NCI-H510A treated with DMSO at 0.1 percent for 48 hours (cell line): Measurements from ENCODE around the gene FBLN5.
"Not testable (repeated sequence)": the region's sequence is repeated elsewhere in the genome, so short reads cannot be mapped to it uniquely, and the experiment has no call there.

ENCODE experiments used
- DNase-seq: peaks from one replicate; lab custom pipeline; 2025; lab: John Stamatoyannopoulos, UW

FBLN5 gene

DNA sequence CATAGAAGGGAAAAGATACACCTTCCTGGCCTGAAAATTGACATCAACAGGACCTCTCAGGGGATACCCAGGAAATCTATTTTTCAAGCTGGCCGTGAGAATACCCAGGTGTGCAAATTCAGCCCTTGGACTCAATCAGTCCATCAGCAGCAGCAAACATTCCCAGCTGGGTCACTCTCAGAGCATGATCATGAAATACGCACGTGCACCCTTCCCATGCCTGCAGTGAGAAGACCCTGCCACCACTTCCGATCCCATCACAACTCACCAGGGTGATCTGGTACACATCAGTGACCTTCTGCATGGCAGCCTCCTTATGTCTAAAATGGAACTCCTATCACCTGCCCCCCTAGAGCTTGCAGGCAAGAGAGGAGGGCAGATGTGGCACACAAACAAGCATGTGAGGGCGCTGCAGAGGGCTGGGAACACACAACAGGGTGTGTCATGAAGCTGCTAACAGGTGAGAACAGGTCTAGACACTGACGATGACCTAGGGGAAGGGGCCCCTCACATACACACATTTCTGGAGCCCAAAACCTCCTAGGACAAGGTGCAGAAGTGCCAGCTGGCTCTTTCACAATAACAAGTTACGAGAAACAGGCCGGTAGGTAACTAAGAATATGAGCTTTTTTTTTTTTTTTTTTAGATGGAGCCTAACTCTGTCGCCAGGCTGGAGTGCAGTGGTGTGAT is 42.4 kb downstream of the FBLN5 start:
- DNase-seq: no peak

GRCh38 chr14:91904483-91904882 is 43.0 kb downstream of the FBLN5 start:
- no peak for DNase-seq

- DNase-seq: no peak
Measured at GRCh38 chr14:91903070-91903469, 44.4 kb downstream of the FBLN5 start.

GRCh38 chr14:91902336-91902735 is 45.2 kb downstream of the FBLN5 start:
- no peak for DNase-seq

DNA sequence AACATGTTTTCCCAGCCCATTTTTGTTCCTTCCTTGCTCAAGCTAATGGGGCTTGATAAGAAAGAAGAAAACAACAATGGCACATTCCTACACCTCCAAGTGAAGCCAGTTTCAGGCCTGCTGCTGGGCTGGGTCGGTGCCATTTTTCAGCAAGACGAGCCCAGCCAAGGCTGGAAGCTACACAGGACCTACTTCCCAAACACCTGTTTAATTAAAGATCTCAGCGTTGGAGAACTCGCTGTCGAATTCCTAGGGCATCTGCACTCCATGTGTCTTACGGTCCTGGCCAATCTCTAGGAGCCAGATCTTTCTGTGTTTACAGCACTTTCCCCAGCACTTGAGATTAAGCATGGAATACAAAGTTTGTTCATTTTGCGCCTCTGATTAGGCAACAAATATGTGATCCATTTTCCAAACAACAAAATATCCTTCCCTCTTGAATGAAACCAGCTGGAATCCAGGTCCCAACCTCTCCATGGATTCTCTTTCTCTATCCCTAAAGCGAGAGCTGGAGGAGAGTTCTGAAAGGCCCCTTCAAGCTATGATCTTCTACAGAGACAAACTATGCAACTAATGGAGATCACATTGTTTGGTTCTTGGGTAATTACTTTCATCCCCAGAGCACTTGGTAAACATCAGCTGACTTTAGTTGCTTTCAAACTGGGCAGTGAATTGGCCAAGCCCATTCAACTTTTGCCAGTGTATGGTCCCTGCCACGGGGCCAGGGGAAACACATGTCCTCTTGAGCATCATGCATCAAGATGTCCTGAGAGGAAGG is 45.9 kb downstream of the FBLN5 start:
- DNase-seq: no peak

DNA sequence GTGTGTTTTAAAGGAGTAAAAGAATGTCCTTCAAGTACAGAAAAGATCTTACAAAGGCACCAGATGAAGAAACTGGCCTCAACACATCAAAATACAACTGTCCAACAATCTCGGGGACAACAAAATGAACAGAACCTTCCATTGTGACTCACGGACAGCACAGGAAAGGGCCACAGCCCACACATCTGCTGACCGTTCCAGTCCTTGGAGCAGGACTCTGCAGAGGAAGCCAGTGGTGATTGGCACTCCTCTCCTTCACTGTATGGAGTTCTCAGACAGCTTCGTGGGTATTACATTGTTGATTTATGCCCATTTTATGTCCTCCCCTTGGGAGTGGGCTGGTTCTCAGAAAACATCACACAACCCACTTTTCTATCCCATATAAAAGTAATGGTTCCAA is 47.7 kb downstream of the FBLN5 start:
- DNase-seq: no peak

GRCh38 chr14:91899213-91899612 is 48.3 kb downstream of the FBLN5 start:
- DNase-seq: no peak

DNA sequence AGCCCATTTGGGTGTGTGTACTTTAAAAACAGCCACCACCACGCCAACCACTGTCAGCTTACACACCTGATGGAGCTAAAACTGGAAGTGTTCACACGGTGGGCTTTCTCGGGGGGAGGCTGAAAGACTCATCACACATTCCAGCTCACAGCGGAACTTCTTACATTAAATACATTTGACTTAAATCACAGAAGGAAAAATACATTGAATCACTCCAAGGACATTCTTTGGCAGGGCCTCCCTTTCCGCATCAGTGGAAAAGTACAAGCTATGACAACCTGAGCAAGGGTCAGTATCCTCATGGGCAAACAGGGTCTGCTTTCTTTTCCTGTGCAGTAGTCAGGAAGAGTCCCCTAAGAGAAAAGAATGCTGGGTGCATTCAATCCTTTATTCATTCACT is 49.1 kb downstream of the FBLN5 start:
- no peak for DNase-seq

DNA sequence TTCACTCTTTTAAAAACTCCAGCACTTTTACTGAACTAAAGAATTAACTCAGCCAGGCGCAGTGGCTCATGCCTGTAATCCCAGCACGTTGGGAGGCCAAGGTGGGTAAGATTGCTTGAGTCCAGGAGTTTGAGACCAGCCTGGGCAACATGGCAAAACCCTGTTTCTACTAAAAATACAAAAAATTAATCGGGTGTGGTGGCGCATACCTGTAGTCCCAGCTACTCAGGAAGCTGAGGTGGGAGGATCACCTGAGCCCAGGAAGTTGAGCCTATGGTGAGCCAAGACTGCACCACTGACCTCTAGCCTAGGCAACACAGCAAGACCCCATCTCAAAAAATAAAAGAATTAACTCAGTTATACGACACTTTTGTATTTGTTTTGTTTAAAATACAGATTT is 49.8 kb downstream of the FBLN5 start:
- not testable (repeated sequence) for DNase-seq

GRCh38 chr14:91897106-91897701 is 50.3 kb downstream of the FBLN5 start:
- DNase-seq: no peak

DNA sequence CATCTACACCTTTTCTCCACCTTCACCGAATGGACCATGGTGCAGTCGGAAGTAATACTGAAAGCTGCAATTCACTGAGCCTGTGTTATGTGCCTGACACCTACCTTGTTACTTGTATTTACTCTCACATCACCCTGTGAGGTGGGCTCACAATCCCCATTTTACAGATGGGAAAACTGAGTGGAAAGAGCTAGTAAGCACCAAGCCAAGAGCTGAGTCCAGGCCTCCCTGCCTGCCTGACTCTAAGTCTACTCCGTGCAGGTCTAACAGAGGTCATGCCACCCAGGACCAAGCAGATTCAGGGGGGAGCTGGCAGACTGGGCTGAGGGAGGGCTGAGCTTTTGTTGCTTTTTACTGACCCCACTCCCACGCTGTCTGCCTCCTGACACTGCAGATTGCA is 51.1 kb downstream of the FBLN5 start:
- DNase-seq: no peak

GRCh38 chr14:91893669-91894068 is 53.8 kb downstream of the FBLN5 start:
- no peak for DNase-seq

- DNase-seq: peak; percentile 22
Measured at GRCh38 chr14:91893007-91893406, 54.5 kb downstream of the FBLN5 start.

DNA sequence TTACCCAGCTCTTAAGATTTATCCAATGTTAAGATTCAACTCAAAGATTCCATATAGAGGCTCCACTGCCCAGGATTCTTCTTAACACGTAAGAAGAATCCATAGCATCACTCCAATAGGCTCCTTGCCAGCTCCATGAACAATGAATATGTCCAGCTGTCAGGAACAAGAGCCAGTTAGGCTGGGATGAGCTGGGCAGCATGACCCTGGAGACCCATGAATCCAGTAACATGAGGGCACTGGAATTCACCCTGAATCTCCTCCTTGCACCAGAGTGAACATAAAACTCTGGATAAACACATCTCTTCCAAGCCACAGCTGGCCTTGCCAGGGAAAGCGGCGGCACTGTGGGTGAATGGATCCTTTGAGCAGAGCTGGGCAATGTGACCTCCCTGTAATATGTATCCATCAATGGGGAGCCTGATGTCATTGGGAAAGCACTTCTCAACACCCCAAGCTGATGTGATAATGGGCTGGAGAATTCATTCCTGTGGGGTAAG is 55.7 kb downstream of the FBLN5 start:
- DNase-seq: no peak

DNA sequence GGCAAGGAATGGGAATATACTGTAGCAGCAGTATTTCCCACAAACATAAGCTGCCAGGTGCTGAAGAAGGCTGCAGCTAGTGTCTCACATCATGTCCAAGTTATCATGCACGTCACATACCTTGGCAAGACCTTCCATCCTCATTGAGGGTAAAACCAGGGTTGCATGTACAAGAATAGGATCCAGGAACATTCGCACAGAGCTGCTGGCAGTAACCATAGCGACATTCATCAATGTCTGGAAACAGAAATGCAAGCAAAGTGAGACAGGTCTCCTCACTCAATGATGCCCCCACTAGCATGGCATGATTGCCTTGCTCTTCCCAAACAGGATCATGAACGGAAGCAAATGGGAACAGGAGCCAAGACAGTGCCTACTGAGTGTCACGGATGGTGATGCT is 56.4 kb downstream of the FBLN5 start:
- no peak for DNase-seq

GRCh38 chr14:91890291-91890749 is 57.2 kb downstream of the FBLN5 start:
- no peak for DNase-seq

DNA sequence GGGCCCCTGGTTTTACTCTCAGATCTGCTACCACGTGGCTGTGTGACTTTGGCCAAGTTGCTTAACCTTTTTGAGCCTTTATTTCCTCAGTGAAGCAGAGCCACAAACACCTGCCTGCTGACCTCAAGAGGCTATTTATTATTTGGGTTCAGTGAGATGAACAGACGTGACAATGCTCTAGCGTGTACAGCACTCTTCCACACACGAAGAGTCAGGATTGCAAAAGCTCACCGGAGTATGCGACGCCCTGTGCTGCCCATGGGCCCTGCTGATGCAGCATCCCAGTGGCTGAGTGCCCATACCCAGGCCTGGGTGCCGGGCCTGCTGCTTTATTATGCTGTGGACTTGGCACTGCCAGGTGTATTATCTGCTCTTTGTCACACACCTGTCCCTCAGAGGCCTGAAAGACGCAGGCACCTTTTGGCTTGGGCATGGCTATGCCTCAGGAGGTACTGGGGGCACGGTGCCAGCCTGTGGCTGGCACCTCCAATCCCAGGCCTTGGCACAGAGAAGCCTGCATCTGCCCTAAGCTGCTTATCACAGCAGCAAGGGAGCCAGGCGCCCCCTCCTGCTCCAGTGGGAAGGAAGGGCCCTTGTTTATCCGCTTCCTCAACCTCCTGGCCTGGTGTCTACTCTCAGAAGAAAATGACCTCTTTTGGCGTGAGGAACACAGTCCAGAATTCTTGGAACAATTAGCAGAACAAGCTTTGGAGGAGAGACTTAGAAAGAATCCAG is 57.9 kb downstream of the FBLN5 start:
- DNase-seq: no peak

GRCh38 chr14:91888641-91889476 is 58.6 kb downstream of the FBLN5 start:
- no peak for DNase-seq

DNA sequence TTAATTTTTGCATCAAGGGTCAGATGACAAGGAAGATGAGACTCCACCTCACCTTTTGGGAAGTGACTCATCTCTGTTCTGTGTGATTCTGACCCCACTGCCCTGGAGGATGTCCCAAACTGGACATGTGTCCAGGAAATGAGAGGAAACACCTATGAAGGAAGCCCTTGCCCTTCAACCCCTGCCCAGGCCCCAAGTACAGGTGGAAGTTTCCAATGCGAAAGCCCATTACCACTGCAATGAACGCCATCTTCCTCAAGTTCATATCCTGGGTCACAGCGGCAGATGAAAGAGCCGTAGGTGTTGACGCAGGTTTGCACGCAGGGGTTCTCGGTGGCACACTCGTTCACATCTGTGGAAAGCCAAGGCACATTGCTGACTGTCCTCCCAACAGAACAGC is 60.5 kb downstream of the FBLN5 start:
- no peak for DNase-seq

GRCh38 chr14:91885839-91886238 is 61.7 kb downstream of the FBLN5 start:
- no peak for DNase-seq

DNA sequence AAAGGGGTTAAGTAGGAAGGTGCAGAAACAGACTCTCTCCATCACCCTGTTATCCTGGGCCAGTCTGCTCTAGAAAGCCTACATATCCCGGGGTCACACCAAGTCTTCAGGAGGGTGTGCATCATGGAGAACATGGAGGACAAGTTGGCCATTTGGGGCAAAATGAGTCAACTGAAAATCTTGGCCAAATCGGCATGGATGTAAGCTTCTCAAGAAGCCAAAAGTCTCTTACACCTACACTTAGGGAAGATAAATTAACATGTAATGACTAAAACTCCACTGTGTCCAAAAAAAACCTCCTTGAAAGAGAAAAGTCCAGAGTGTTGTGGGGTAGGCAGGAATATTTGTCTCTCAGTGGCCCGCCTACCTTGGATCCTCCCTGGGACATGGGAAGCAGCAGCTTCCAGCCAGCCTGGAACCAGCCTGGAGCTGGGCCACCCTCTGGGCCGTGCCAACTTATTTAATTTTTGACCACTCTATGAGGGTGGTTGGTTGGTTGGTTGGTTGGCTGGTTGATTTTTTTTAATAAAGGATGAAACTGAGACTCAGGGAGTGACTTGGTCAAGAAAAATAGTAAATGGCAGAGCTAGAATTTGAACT is 62.3 kb downstream of the FBLN5 start:
- no peak for DNase-seq
